GM13977 (cell line): Measurements from ENCODE around the gene PELI2.
"Not testable (repeated sequence)": the region's sequence is repeated elsewhere in the genome, so short reads cannot be mapped to it uniquely, and the experiment has no call there.

Experiments used
- DNase-seq: peaks from one replicate; pipeline ENCODE4 v3.0.0; 2012; ENCODE audit warnings: low spot score
- CTCF ChIP-seq: IDR thresholded peaks from 2 replicates; pipeline ENCODE4 v1.5.1; 2012; ENCODE audit warnings: mild to moderate bottlenecking, control low read depth; ENCODE audit not compliant: insufficient read depth; ENCODE audit errors: extremely low read depth, missing control alignments
- in situ Hi-C: fragments of 300-500 bp; cut with MboI; formaldehyde crosslinking; loops from one replicate; pipeline ENCODE4 v1.12.0; 2022; ENCODE audit warnings: low sequenced_read_pairs, low pct_unique_long_range_greater_than_20kb, mixed read lengths, inconsistent platforms; ENCODE audit not compliant: unreplicated experiment

The PELI2 gene

DNA sequence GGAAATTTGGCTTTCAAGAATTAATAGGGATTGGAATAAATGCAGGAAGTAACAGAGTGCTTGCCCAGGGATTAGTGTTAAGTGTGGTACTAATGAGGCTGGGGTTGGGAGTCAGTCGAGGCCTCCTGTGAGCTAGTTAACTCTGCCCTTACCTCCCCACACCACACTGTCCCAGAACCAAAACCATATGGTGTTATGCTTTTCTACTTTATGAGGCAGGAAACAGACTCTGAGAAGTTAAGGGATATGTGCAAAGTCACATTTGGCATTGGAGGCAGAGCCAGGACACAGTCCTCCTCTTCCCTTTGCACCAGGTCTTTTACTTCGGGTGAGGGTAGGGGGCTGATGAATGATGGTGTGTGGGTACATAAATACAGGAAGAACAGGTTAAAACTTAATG is 41.9 kb downstream of the PELI2 start:
- no peak for DNase-seq
- no peak for TF ChIP-seq CTCF

DNA sequence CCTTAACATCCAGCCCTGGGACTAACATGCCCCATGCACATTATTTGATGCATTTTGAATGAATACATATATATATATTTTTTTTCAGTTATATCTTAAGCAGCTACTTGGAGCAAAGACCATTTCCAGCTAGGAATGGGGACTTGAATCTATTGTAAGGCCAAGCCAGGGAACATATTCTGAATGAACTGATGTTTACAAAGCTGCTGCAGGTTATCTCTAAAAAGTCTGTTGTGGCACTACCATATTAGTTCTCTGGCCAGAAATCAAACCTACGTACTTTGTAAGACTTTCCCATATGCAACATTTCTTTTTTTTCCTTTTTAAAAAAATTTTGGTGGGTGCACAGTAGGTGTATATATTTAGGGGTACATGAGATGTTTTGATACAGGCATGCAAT is 43.4 kb downstream of the PELI2 start:
- DNase-seq: no peak
- TF ChIP-seq CTCF: no peak
- in situ Hi-C loops: no loop called here

More for the DNA sequence above, 41.9 kb downstream of the PELI2 start:
- in situ Hi-C loops: no loop called here

- no peak for TF ChIP-seq CTCF
- no peak for DNase-seq
- in situ Hi-C loops: no loop called here
Observed at GRCh38 chr14:56162476-56162875, 44.3 kb downstream of the PELI2 start.

- in situ Hi-C loops: not testable (repeated sequence)
Observed at GRCh38 chr14:56166579-56166978, 48.4 kb downstream of the PELI2 start.

GRCh38 chr14:56168007-56168616 is 49.9 kb downstream of the PELI2 start:
- in situ Hi-C loops: no loop called here
- no peak for TF ChIP-seq CTCF
- DNase-seq: no peak

More at GRCh38 chr14:56166579-56166978, 48.4 kb downstream of the PELI2 start:
- not testable (repeated sequence) for DNase-seq

GRCh38 chr14:56170028-56170427 is 51.8 kb downstream of the PELI2 start:
- in situ Hi-C loops: no loop called here
- TF ChIP-seq CTCF: no peak
- no peak for DNase-seq

GRCh38 chr14:56170877-56171422 is 52.7 kb downstream of the PELI2 start:
- in situ Hi-C loops: no loop called here
- no peak for TF ChIP-seq CTCF
- no peak for DNase-seq
